ENCODE results near the gene OAS3. TPM values are rescaled to one million over a fixed set of nuclear protein-coding genes. Genes with fewer than 3 reads are reported as not detected.

Gene OAS3
- total RNA-seq, 1 experiment from 2014 or later = 17.4 TPM

- Histone ChIP-seq H3K79me2 (ENCODE audit: low read depth) (no peaks in the 10 kb centered on the region), H3K4me3 (no peak overlapping the region), H3K9me2 (ENCODE audit: insufficient read depth) (no peaks in the 10 kb centered on the region), H3K27me3 (ENCODE audit: insufficient read depth, low read depth) (no peaks in the 10 kb centered on the region), H3K27ac (no peak overlapping the region), H3K36me3 (ENCODE audit: low read depth) (no peaks in the 10 kb centered on the region), H3K9me3 (ENCODE audit: insufficient read depth, low read depth) (peaks cover 4% of the 10 kb centered on the region; the same call in 1 of the 2 replicates), H3F3A (ENCODE audit: insufficient read depth, low read depth) (no peaks in the 10 kb centered on the region), H3K4me2 (no peak overlapping the region), H4K20me1 (ENCODE audit: insufficient read depth) (no peaks in the 10 kb centered on the region), H2AFZ (no peak overlapping the region), H3K4me1 (replicated peaks; ENCODE audit: insufficient read depth) (no peaks in the 10 kb centered on the region)
- ChIA-PET CTCF (no interaction called here), POLR2A (ENCODE audit: unreplicated experiment) (no interaction called here)
- no peak for DNase-seq
- TF ChIP-seq EZH2 (IDR thresholded peaks at IDR 0.05; ENCODE audit: low read depth) (no peak), CTCF (conservative IDR thresholded peaks at IDR 0.05) (no peak)
- intact Hi-C loops (cut with micrococcal nuclease; ENCODE audit: unreplicated experiment) = no loop called here
- no TSS peak for BruUV-seq (replicated peaks)
These were observed 8.6 kb upstream of the OAS3 start for GRCh38 chr12:112929715-112930114.

- Histone ChIP-seq H4K20me1 (ENCODE audit: insufficient read depth) (no peaks in the 10 kb centered on the region), H3K9me3 (ENCODE audit: insufficient read depth, low read depth) (peaks cover 4% of the 10 kb centered on the region; the same call in 1 of the 2 replicates), H3K79me2 (ENCODE audit: low read depth) (no peaks in the 10 kb centered on the region), H3F3A (ENCODE audit: insufficient read depth, low read depth) (no peaks in the 10 kb centered on the region), H3K27me3 (ENCODE audit: insufficient read depth, low read depth) (no peaks in the 10 kb centered on the region), H3K4me3 (no peak overlapping the region), H3K4me1 (replicated peaks; ENCODE audit: insufficient read depth) (no peaks in the 10 kb centered on the region), H2AFZ (no peak overlapping the region), H3K9me2 (ENCODE audit: insufficient read depth) (no peaks in the 10 kb centered on the region), H3K4me2 (no peak overlapping the region), H3K36me3 (ENCODE audit: low read depth) (no peaks in the 10 kb centered on the region), H3K27ac (no peak overlapping the region)
- intact Hi-C loops (cut with micrococcal nuclease; ENCODE audit: unreplicated experiment) = no loop called here
- ChIA-PET CTCF (no interaction called here), POLR2A (ENCODE audit: unreplicated experiment) (no interaction called here)
- TF ChIP-seq EZH2 (IDR thresholded peaks at IDR 0.05; ENCODE audit: low read depth) = no peak
- no peak for TF ChIP-seq CTCF (conservative IDR thresholded peaks at IDR 0.05)
- DNase-seq = no peak
- BruUV-seq (replicated peaks) = no TSS peak
These were observed 7.9 kb upstream of the OAS3 start for GRCh38 chr12:112930350-112930749.

GRCh38 chr12:112932485-112933128, 5.7 kb upstream of the OAS3 start:
- POLR2A ChIA-PET (ENCODE audit: unreplicated experiment) = no interaction called here
- CTCF ChIA-PET = no interaction called here
- no TSS peak for BruUV-seq (replicated peaks)

More at GRCh38 chr12:112932485-112933128, 5.7 kb upstream of the OAS3 start:
- no peak overlapping the region for H2AFZ ChIP-seq
- H3K27ac ChIP-seq = no peak overlapping the region
- H3K4me3 ChIP-seq = no peak overlapping the region
- H3K9me3 ChIP-seq (ENCODE audit: insufficient read depth, low read depth) = no peaks in the 10 kb centered on the region
- DNase-seq = no peak
- no peak overlapping the region for H3K4me2 ChIP-seq
- H3K36me3 ChIP-seq (ENCODE audit: low read depth) = no peaks in the 10 kb centered on the region
- H3F3A ChIP-seq (ENCODE audit: insufficient read depth, low read depth) = peaks cover 13% of the 10 kb centered on the region; the same call in 1 of the 2 replicates
- H3K79me2 ChIP-seq (ENCODE audit: low read depth) = no peaks in the 10 kb centered on the region
- no peak for TF ChIP-seq CTCF (conservative IDR thresholded peaks at IDR 0.05)
- TF ChIP-seq EZH2 (IDR thresholded peaks at IDR 0.05; ENCODE audit: low read depth) = no peak
- H3K27me3 ChIP-seq (ENCODE audit: insufficient read depth, low read depth) = no peaks in the 10 kb centered on the region
- H3K4me1 ChIP-seq (replicated peaks; ENCODE audit: insufficient read depth) = peaks cover 15% of the 10 kb centered on the region
- no peaks in the 10 kb centered on the region for H4K20me1 ChIP-seq (ENCODE audit: insufficient read depth)
- no peaks in the 10 kb centered on the region for H3K9me2 ChIP-seq (ENCODE audit: insufficient read depth)
- intact Hi-C loops (cut with micrococcal nuclease; ENCODE audit: unreplicated experiment) = no loop called here
